H1 (cell line): ENCODE measurements around the gene CC2D1B. TPM values are rescaled to one million over a fixed set of nuclear protein-coding genes. Genes with fewer than 3 reads are reported as not detected.

Experiments
- CHD2 ChIP-seq: IDR thresholded peaks from 2 replicates; pipeline ENCODE4 v1.6.1; 2012; ENCODE audit warnings: low read length, improper control_type of control experiment
- CREB1 ChIP-seq: IDR thresholded peaks from 2 replicates; pipeline ENCODE4 v1.6.1; 2012; ENCODE audit warnings: inconsistent platforms
- FOSL1 ChIP-seq: IDR thresholded peaks from 2 replicates; pipeline ENCODE4 v1.6.1; 2011; ENCODE audit warnings: mild to moderate bottlenecking, low read depth, low read length, moderate library complexity; ENCODE audit not compliant: insufficient read depth
- RFX5 ChIP-seq: IDR thresholded peaks from 2 replicates; pipeline ENCODE4 v1.6.1; 2011; ENCODE audit warnings: low read depth, low read length, improper control_type of control experiment, borderline replicate concordance
- SIX5 ChIP-seq: IDR thresholded peaks from 2 replicates; pipeline ENCODE4 v1.6.1; 2011; ENCODE audit warnings: mild to moderate bottlenecking, low read depth, low read length
- SP4 ChIP-seq: IDR thresholded peaks from 2 replicates; pipeline ENCODE4 v1.6.1; 2012; ENCODE audit warnings: low read length, inconsistent platforms
- TEAD4 ChIP-seq: IDR thresholded peaks from 2 replicates; pipeline ENCODE4 v1.6.1; 2012; ENCODE audit warnings: low read depth, low read length, inconsistent platforms, mixed read lengths
- polyA plus RNA-seq, 7 experiments: library from polyadenylated mRNA; depleted of rRNA in 3 of 7; stranded (reverse) in 5 of 7; unstranded in 2 of 7; fragments of >200 nt in 5 of 7; fragments of 200-250 nt in 2 of 7; gene quantifications; 1 replicate in 5 of 7; 2 replicates in 1 of 7; 4 replicates in 1 of 7; pipeline versions ENCODE4 v1.2.1 to v1.2.3, GENCODE V29; 2011 to 2013; ENCODE audit warnings: missing spikeins in 2 of 7, mixed read lengths in 2 of 7
- total RNA-seq: library from RNA; stranded (reverse); fragmentation: NEBNext Ultra II Directional; extraction: Animal tissue kit (Norgen Biotek cat#: 25700); gene quantifications from 2 replicates; pipeline ENCODE4 v1.2.1, GENCODE V29; 2021
- TF ChIP-seq, protein P1 (sequence below): IDR thresholded peaks from 2 replicates; pipeline ENCODE4 v1.6.1; 2011; ENCODE audit warnings: low read depth, mild to moderate bottlenecking, low read length; ENCODE audit not compliant: insufficient read depth

CC2D1B gene
- total and polyA plus RNA-seq, 2 of the 8 experiments (the other 6 are each of a cell fraction or from before 2014, with no cell fraction given) = 7.4 to 13.1 TPM

DNA sequence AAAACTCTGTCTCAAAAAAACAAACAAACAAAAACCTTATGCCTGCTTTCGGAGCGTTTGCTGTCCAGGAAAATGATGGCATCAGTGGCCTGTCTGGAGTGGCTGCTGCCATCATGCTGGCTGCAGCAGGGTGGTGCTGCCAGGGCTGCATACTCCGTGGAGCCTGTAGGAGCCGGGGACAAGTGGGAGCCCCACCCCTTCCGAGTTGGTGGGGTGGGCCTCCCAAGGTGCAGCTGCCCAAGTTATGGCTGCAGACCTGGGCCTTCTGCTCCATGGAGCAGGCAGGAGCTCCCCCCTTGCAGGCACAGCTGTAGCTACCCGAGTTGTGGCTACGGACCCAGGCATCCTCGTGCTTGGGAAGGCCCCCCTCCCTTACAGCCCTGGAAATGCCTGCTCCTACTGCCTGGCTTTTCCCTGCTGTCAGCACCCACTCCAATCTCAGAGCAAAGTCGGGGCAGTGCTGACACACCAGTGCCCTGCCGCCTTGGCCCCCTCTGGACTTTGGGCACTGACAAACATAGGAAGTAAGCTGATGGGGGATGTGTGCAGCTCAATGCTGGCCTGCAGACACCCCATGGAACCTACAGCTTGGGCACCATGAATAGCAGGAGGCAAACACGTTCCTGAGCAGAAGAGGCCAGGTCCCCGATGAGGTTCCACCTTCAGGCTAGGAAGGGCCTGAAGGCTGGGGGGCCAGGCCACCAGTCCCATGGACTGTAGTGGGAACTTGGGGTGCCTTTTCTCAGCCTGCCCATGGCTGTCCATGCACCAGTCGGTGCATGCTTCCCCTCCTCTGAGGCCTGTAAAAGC is 60.4 kb downstream of the CC2D1B start (continued):
- TF ChIP-seq, protein P1, sequence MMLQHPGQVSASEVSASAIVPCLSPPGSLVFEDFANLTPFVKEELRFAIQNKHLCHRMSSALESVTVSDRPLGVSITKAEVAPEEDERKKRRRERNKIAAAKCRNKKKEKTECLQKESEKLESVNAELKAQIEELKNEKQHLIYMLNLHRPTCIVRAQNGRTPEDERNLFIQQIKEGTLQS = no peak
- TF ChIP-seq FOSL1 = no peak
- no peak for TF ChIP-seq CREB1
- no peak for TF ChIP-seq SP4
- TF ChIP-seq TEAD4 = no peak
- TF ChIP-seq RFX5 = no peak
- TF ChIP-seq SIX5 = no peak
- no peak for TF ChIP-seq CHD2

Other genes with a start within 250 kb of the CC2D1B start
- gene ZFYVE9, start 224.1 kb downstream of the CC2D1B start, total RNA-seq = 26.4 and 26.5 TPM in 2 replicates
- gene ZFYVE9, start 224.1 kb downstream of the CC2D1B start, polyA plus RNA-seq (2011; rRNA removed) = 4.4 and 5.8 TPM in 2 replicates
- gene ORC1, start 38.2 kb upstream of the CC2D1B start, total RNA-seq = 49.0 and 49.7 TPM in 2 replicates
- 32.4 and 36.9 TPM in 2 replicates for gene ORC1, start 38.2 kb upstream of the CC2D1B start, polyA plus RNA-seq (2011; rRNA removed)
- gene PRPF38A, start 38.4 kb upstream of the CC2D1B start, total RNA-seq = 70.6 and 76.2 TPM in 2 replicates
- gene PRPF38A, start 38.4 kb upstream of the CC2D1B start, polyA plus RNA-seq (2011; rRNA removed) = 25.6 and 25.7 TPM in 2 replicates
- gene TUT4, start 186.9 kb upstream of the CC2D1B start, total RNA-seq = 63.3 and 63.8 TPM in 2 replicates
- gene TUT4, start 186.9 kb upstream of the CC2D1B start, polyA plus RNA-seq (2011; rRNA removed) = 54.5 and 58.4 TPM in 2 replicates
- gene GPX7, start 236.2 kb upstream of the CC2D1B start, total RNA-seq = 12.2 and 13.0 TPM in 2 replicates
- 30.9 and 37.5 TPM in 2 replicates for gene GPX7, start 236.2 kb upstream of the CC2D1B start, polyA plus RNA-seq (2011; rRNA removed)